Skeletal muscle satellite cell (primary cell): ENCODE data around the gene PTHLH. TPM values are rescaled to one million over a fixed set of nuclear protein-coding genes. Genes with fewer than 3 reads are reported as not detected.

ENCODE experiments used
- H3K27me3 ChIP-seq: 2 replicates; pipeline ENCODE4 v1.7.0; 2013; ENCODE audit warnings: low read length; ENCODE audit not compliant: control insufficient read depth, insufficient read depth
- H3K36me3 ChIP-seq: 2 replicates; pipeline ENCODE4 v1.7.0; 2013; ENCODE audit warnings: mild to moderate bottlenecking, control low read depth, low read length; ENCODE audit not compliant: insufficient read depth
- H3K4me1 ChIP-seq: 2 replicates; pipeline ENCODE4 v1.7.0; 2013; ENCODE audit warnings: low read length; ENCODE audit not compliant: control insufficient read depth, insufficient read depth
- H3K4me2 ChIP-seq: 2 replicates; pipeline ENCODE4 v1.7.0; 2013; ENCODE audit warnings: mild to moderate bottlenecking, low read length
- H3K4me3 ChIP-seq: 2 replicates; pipeline ENCODE4 v1.7.0; 2013; ENCODE audit warnings: low read length
- H3K9ac ChIP-seq: 2 replicates; pipeline ENCODE4 v1.7.0; 2013; ENCODE audit warnings: mild to moderate bottlenecking, low read depth, low read length, moderate library complexity
- H3K9me3 ChIP-seq: replicated peaks from 2 replicates; pipeline ENCODE4 v1.7.0; 2013; ENCODE audit warnings: mild to moderate bottlenecking, control low read depth, low read length
- total RNA-seq: library from RNA; depleted of rRNA; stranded (reverse); fragments of >200 nt; gene quantifications from 2 replicates; pipeline ENCODE4 v1.2.3, GENCODE V29; 2012; rRNA removed

PTHLH gene
- under 0.01 TPM in 1 of 2 replicates, not detected in the other for total RNA-seq

DNA sequence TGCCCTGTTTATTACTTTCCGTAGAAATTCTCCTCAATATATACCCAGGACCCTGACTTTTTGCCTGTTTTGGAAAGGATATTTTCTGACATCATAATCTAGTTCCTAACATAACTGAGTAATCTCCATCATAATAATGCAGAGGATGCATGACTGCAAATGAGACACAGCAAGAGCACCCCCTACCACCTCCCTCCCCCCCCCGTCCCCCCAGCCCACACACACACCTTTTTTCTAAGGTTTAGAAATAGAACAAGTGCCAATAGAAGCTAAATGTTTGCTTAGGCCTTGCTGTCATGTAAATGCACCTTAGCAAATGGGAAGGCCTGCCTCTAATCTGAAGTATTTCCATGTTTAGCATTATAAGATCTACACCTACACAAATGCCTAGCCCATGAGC, at the start of gene PTHLH:
Gene PTHLH (minus strand): TSS at position 13 of the 400 bp plus-strand sequence. CDS start 3,239 bp downstream, outside the sequence.
- Histone ChIP-seq H3K9me3 (no peaks in the 10 kb centered on the region), H3K4me3 (no peak within 1 kb of the TSS), H3K27me3 (peaks cover 45% of the 10 kb centered on the region), H3K9ac (no peak within 1 kb of the TSS), H3K36me3 (no peaks in the 10 kb centered on the region), H3K4me2 (no peak within 1 kb of the TSS), H3K4me1 (peaks cover 34% of the 10 kb centered on the region)

DNA sequence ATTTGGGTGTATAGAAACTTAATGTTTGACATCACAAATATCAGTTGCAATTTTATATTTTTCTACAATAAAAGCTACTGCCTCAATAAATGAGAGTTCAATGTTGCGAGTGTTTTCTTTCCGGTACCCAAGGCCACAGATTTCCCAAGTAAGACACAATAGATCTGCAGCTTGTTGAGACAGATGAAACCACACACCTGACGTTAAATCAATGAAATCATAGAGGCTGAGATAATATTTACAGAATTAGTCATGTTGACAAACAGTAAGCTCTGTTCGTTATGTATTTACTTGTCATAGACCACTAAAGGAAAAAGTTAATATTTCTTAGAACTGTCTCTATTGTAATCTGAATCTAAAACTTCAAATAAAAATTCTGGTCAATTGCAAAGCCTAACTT, 49.2 kb upstream of the PTHLH start:
- no peaks in the 10 kb centered on the region for H3K9me3 ChIP-seq
- H3K9ac ChIP-seq: no peak overlapping the region
- H3K4me1 ChIP-seq: peaks cover 31% of the 10 kb centered on the region
- no peaks in the 10 kb centered on the region for H3K27me3 ChIP-seq
- no peaks in the 10 kb centered on the region for H3K36me3 ChIP-seq
- H3K4me2 ChIP-seq: no peak overlapping the region
- no peak overlapping the region for H3K4me3 ChIP-seq

GRCh38 chr12:28017873-28018255, 45.3 kb upstream of the PTHLH start:
- Histone ChIP-seq H3K36me3 (no peaks in the 10 kb centered on the region), H3K4me2 (no peak overlapping the region), H3K9me3 (no peaks in the 10 kb centered on the region), H3K9ac (no peak overlapping the region), H3K4me3 (no peak overlapping the region), H3K4me1 (peaks cover 1% of the 10 kb centered on the region), H3K27me3 (no peaks in the 10 kb centered on the region)

DNA sequence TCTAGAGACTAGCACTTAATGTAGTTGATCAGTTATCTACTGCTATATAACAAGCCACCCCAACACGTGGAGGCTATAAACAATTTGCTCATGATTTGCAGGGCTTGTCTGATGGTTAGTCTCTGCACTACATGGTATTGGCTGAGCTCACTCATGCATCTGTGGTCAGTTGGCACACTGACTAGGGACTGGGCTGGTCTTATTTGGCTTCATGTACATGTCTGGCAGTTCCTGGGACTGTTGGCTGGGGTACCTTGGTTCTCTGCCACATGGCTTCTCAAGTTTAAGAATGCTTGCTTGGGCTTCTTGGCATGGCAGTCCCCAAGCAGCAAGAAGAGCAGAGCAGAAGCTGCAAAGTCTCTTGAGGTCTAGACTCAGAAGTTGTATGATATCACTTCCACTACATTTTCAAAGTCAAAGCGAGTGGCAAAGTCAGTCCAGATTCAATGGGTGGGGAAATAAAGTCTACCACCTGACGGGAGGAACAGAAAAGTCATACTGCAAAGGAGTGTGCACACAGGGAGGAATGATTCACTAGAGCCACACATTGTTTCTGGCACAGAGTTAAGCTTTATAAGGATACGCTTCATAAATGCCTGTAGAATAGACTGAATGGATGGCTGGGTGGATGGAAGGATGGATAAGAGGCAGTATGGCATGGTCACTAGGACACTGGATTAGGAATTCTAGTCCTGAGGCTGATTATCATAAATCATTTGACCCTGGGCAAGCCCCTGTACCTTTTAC, 44.8 kb upstream of the PTHLH start:
- H3K4me1 ChIP-seq: no peaks in the 10 kb centered on the region
- no peak overlapping the region for H3K4me3 ChIP-seq
- no peaks in the 10 kb centered on the region for H3K9me3 ChIP-seq
- no peaks in the 10 kb centered on the region for H3K36me3 ChIP-seq
- H3K4me2 ChIP-seq: no peak overlapping the region
- H3K27me3 ChIP-seq: no peaks in the 10 kb centered on the region
- H3K9ac ChIP-seq: no peak overlapping the region

GRCh38 chr12:28015165-28015564, 42.6 kb upstream of the PTHLH start:
- no peak overlapping the region for H3K4me2 ChIP-seq
- no peak overlapping the region for H3K9ac ChIP-seq
- no peaks in the 10 kb centered on the region for H3K36me3 ChIP-seq
- H3K27me3 ChIP-seq: no peaks in the 10 kb centered on the region
- H3K4me3 ChIP-seq: no peak overlapping the region
- H3K4me1 ChIP-seq: no peaks in the 10 kb centered on the region
- H3K9me3 ChIP-seq: no peaks in the 10 kb centered on the region

GRCh38 chr12:28014196-28014595, 41.7 kb upstream of the PTHLH start:
- Histone ChIP-seq H3K36me3 (no peaks in the 10 kb centered on the region), H3K4me1 (no peaks in the 10 kb centered on the region), H3K9me3 (no peaks in the 10 kb centered on the region), H3K4me3 (no peak overlapping the region), H3K9ac (no peak overlapping the region), H3K27me3 (no peaks in the 10 kb centered on the region), H3K4me2 (no peak overlapping the region)

DNA sequence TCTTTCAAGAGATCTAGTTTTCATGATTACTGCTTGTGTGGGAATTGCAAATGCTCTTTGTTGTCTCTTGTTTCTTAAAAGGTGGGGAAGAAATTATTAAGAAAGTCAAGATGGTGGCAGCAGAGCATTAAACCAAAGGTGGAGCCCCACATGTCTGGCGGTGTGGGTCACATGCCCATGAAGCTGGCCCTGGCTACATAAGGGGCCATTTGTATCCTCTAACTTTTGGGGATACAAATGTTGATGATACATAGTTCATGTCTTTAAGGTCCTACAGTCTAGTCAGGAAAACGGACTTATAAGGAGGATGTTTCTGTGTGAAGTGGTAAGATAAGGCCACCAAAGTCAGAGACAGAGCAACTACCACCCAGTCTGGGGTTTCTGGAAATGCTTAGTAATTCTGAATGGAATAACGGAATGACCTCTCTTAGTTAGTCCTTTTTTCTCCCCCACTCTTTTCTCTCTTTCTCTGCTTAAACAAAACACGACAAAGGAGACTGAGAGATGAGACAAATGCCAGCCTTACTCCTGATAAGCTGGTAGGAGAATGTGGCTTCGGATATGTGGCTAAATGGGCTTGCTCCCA, 39.9 kb upstream of the PTHLH start:
- Histone ChIP-seq H3K36me3 (no peaks in the 10 kb centered on the region), H3K9ac (no peak overlapping the region), H3K4me1 (no peaks in the 10 kb centered on the region), H3K4me2 (no peak overlapping the region), H3K27me3 (no peaks in the 10 kb centered on the region), H3K9me3 (no peaks in the 10 kb centered on the region), H3K4me3 (no peak overlapping the region)

DNA sequence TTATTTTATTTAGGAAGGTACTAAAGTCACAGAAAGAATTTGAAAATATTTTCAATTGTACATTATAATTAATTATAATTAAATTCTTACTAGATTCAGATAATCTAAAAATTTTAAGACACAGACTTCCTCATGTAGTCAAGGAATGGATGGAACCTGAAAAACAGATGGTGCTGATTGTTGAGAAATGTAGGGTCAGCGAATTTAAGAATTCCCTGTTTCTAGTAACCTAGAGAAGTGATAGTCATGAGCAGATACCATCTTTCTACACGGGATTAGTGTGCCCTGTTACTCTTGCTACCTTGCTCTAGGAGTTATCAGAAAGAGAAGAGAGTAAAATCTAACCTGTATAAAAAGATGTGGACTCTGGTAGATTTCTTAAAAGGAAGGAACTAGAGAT, 37.5 kb upstream of the PTHLH start:
- no peaks in the 10 kb centered on the region for H3K4me1 ChIP-seq

DNA sequence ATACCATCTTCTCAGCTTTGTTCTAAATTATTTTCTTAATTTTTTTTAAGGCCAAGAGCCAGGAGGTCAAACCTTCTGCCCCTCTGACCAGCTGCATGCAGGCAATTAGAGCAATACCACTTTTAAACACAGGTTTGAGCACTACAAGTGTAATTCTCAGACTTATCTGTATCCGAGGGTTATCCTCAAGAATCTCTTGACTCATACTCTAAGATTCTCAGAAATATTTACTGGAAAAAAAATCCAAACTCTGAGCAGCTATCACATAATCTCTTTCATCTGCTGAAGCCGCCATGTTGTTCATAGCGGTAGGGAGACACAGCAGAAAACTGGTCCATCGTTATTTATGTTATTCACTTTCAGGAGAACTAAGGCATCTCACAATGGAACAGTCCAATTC, 27.4 kb upstream of the PTHLH start:
- Histone ChIP-seq H3K4me1 (no peaks in the 10 kb centered on the region), H3K9ac (no peak overlapping the region), H3K9me3 (no peaks in the 10 kb centered on the region), H3K4me3 (no peak overlapping the region), H3K4me2 (no peak overlapping the region), H3K27me3 (no peaks in the 10 kb centered on the region), H3K36me3 (no peaks in the 10 kb centered on the region)

More for the DNA sequence above, 37.5 kb upstream of the PTHLH start:
- Histone ChIP-seq H3K4me2 (no peak overlapping the region), H3K9ac (no peak overlapping the region), H3K4me3 (no peak overlapping the region), H3K9me3 (no peaks in the 10 kb centered on the region), H3K36me3 (no peaks in the 10 kb centered on the region), H3K27me3 (no peaks in the 10 kb centered on the region)

DNA sequence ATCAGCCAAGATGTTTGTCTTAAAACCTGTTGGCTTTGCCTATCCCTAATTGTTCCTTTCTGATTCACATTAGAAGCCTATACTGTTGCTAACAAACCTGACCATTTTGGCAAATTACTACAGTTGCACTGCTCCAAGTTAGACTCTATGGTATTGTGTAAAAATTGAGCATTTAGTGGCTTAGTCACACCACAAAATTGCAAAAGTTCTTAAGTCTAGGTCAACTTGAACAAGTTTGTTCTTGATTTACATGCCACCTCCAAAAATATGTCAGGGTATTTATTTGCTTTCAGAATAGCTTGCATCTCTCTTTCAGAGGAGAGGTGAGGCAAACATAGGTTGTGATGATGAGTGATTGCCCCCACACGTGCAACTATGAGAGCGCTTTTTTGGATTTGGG, 27.0 kb upstream of the PTHLH start:
- Histone ChIP-seq H3K27me3 (no peaks in the 10 kb centered on the region), H3K9ac (no peak overlapping the region), H3K4me1 (no peaks in the 10 kb centered on the region), H3K4me3 (no peak overlapping the region), H3K9me3 (no peaks in the 10 kb centered on the region), H3K4me2 (no peak overlapping the region), H3K36me3 (no peaks in the 10 kb centered on the region)

GRCh38 chr12:27998658-27999057, 26.1 kb upstream of the PTHLH start:
- Histone ChIP-seq H3K9ac (no peak overlapping the region), H3K27me3 (no peaks in the 10 kb centered on the region), H3K9me3 (no peaks in the 10 kb centered on the region), H3K4me2 (no peak overlapping the region), H3K36me3 (no peaks in the 10 kb centered on the region), H3K4me3 (no peak overlapping the region), H3K4me1 (no peaks in the 10 kb centered on the region)

DNA sequence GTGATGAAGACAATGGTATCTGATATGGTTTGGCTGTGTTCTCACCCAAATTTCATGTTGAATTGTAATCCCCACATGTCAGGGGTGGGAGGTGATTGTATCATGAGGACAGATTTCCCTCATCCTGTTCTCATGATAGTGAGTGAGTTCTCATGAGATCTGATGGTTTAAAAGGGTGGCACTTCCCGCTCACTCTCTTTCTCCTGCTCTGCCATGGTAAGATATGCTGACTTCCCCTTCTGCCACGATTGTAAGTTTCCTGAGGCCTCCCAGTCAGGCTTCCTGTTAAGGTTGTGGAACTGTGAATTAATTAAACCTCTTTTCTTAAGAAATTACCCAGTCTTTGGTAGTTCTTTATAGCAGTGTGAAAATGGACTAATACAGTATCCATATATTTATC, 25.6 kb upstream of the PTHLH start:
- H3K4me1 ChIP-seq: no peaks in the 10 kb centered on the region
- no peaks in the 10 kb centered on the region for H3K27me3 ChIP-seq
- H3K36me3 ChIP-seq: no peaks in the 10 kb centered on the region
- no peak overlapping the region for H3K4me2 ChIP-seq
- H3K9ac ChIP-seq: no peak overlapping the region
- no peak overlapping the region for H3K4me3 ChIP-seq
- H3K9me3 ChIP-seq: no peaks in the 10 kb centered on the region
